RKO (cell line): Measurements from ENCODE around the gene MYL5.
"Not testable (repeated sequence)": the region's sequence is repeated elsewhere in the genome, so short reads cannot be mapped to it uniquely, and the experiment has no call there.

Experiments
- DNase-seq: peaks from one replicate; pipeline ENCODE4 v3.0.0-alpha.2; 2016; ENCODE audit warnings: low spot score

MYL5 gene, protein sequence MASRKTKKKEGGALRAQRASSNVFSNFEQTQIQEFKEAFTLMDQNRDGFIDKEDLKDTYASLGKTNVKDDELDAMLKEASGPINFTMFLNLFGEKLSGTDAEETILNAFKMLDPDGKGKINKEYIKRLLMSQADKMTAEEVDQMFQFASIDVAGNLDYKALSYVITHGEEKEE

GRCh38 chr4:674172-675035 lies at the start of gene MYL5, which contains the start of gene ATP5ME:
Gene MYL5, plus strand, starts transcription at chr4:674542. Its CDS starts 3,485 bp downstream, at chr4:678027.
Gene ATP5ME, minus strand, starts transcription at chr4:674276. Its CDS starts 29 bp downstream, at chr4:674247.
- peak; percentile 95 for DNase-seq

GRCh38 chr4:624705-625590 lies 49.4 kb upstream of the MYL5 start, which contains the start of gene PDE6B:
Gene PDE6B, plus strand, starts transcription at chr4:625573. Its CDS starts 54 bp downstream, at chr4:625627.
- no peak for DNase-seq

- DNase-seq, result no peak
Measured at GRCh38 chr4:625631-626161, 48.6 kb upstream of the MYL5 start.

GRCh38 chr4:626201-627091 lies 47.9 kb upstream of the MYL5 start:
- DNase-seq, result no peak

DNA sequence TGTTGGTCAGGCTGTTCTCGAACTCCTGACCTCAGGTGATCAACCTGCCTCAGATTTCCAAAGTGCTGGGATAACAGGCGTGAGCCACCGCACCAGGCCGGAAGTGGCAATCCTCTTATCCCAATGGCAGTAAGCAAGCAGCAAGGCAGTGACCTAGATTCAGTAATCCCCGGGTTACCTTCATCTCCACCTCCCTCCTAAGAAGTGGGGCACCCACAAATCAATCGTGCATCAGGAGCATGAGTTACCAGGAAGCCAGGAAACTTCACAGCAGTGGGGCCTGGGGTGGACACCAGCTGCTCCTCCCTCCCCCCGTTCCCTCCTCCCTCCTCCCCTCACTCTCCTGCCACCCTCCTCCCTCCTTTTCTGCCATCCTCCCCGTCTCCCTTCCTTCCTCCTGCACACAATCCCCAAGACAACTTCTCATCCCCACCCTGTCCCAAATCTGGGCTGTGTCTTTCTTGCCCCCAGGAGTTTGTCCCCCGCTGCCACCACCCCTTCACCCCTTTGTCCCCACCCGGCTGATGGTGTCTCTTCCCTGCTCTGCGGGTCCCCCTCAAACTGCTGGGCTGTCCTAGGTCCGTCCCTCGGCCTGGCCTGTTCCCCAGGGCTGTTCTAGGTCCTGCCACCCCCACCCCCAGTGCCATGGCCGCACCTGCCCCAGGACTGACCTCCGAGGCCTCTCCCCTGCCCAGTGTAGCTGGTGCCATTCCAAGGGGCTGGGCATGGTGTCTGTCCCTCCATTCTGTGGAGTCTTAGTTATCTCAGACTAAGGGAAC lies 46.8 kb upstream of the MYL5 start:
- no peak for DNase-seq

DNA sequence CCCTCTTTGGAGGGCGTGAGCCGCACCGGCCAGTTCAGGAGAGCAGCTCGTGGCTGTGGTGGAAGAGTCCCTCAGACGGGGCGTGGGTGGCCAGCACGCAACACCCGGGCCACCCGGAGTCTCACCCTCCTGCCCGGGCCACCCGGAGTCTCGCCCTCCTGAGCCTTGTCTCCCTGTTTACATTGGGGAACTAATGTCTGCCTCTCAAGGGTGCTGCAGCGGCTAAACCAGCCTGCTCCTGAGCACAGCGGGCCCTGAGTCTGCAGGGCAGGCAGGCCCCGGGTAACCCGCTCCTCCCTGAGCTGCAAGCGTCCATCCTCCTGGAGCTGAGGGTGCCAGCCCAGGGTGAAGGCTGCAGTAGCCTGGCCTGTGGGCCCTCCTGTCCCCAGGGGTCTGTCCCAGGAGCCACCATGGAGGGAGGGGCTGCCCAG lies 46.0 kb upstream of the MYL5 start:
- DNase-seq, result no peak

DNA sequence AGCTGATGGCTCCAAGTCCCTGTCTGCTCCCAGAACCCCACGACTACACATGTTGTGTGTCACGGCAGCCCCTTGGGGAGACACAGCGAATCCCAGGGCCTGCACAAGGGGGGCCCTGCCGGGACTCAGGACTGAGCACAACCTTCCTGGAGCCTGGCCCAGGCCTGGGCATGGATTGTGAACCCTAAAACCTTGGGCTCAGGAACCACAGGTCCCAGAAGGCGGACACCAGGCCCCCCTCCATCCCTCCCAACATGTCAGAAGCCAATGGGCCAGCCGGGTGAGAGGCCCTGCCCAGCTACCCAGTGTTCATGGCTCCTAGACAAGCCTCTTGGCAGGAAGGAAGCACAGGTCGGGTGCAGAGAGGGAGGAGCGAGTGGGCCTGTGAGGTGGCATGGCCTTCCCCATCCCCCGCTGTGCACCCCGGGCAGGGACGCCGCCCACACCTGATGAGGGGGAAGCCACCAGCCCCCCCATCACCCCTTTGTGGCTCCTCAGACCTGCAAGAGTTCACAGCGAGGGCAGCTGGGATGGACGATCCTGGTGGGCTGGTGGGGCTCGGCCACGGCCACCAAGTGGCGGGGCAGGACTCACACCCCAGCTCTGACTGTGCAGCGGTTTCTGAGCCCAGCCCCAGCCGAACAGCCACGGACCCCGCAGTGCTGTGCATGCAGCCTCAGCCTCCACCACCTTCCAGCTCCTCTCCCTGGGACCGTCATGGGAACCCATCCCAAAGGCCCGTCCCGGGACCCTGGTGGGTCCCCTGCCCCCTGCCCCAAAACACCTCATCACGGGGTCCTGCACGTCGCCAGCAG lies 45.3 kb upstream of the MYL5 start:
- no peak for DNase-seq

- no peak for DNase-seq
Measured at GRCh38 chr4:629636-629914, 44.8 kb upstream of the MYL5 start.

- DNase-seq, result no peak
Measured at GRCh38 chr4:629915-630641, 44.3 kb upstream of the MYL5 start.

DNA sequence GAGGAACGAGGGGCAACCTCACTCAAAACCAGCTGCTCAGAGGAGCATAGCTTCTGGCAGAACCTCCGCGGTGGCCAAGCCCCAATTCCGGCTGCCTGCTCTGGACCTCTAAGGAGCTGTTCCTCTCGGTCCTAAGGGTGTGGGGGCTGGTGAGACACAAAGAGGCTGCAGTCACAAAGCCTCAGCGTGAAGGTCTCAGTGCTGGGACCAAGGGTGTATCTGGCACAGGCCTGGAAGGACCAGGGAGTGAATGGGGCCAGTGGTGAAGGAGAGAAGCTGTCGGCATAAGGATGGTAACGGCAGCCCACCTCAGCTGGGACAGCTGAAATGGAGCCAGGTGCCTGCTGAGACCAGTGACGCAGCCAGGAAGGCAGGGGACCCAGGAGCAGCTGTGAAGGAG lies 43.7 kb upstream of the MYL5 start:
- DNase-seq, result no peak

DNA sequence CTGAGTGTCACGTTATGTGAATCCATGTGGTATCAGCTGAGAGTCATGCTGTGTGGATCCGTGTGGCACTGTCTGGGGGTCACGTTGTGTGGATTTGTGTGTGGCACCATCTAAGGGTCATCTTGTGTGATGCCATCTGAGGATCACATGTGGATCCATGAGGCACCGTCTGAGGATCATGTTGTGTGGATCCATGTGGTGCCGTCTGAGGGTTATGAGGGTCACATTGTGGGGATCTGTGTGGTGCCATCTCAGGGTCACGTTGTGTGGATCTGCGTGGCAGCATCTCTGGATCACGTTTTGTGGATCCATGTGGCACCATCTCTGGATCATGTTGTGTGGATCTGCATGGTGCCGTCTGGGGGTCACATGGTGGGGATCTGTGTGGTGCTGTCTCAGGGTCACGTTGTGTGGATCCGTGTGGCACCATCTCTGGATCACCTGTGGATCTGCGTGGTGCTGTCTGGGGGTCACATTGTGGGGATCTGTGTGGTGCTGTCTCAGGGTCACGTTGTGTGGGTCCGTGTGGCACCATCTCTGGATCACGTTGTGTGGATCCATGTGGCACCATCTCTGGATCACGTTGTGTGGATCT lies 42.0 kb upstream of the MYL5 start:
- no peak for DNase-seq

DNA sequence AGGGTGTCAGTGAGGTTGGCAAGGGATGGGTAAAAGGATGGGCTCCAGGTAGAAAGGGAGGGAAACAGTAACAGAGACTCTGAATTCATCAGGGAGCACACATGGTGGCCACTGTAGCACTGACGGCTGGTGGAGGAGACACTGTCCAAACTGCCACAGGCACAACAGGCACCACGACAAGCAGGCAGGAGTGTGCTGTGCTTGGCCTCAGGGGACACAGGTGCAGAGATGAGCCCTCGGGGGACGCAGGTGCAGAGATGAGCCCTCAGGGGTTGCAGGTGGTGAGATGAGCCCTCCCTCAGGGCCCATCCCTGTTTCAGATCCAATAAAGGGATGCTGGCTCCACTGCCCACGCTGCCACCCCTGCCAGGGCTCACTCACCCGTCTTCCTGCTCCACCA lies 41.4 kb upstream of the MYL5 start:
- no peak for DNase-seq

DNA sequence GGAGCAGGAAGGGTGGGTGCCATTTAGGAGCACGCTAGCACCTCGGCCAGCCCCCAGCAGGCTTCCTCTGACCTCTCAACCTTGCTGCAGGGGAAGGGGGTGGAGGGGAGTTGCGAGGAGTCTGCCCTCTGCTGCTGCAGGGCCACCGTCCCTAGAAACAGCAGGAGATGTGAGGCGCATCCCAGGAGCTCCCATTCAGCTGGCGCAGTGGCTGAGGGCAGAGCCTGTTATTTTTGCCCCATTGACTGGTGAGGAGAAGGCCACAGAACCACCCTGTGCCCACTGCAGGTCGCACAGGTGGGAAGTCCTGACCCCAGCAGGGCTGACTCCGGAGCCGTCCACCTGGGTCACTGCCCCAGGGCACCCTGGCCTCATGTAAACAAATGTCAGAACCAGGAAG lies 40.9 kb upstream of the MYL5 start:
- no peak for DNase-seq

DNA sequence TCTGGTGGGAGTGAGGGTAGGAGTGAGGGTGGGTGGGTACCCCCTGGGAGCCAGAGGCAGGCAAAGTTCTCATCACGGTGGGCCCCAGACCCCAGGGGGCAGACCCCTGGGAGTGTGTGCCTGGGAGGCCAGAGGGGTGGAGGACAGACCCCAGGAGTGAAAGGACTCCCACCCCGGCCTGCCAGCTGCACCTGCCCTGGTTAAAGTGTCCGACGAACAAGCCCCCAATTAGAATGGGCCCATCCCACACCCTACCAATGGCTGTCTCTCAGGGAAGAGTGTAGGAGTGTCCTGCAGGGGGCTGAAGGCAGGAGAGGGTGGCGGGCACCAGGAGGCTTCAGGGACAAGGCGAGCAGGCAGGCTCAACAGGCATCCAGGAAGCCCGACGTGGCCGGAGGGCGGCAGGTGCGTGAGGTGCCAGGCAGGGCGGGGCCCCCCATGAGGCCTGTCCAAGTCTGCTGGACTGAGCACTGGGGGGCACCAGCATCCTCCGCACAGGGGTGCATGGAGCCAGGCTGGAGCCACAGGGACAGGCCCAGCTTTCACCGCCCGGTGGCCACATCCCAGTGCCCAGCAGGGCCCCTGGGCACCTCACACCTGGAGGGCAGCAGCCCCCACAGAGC lies 40.3 kb upstream of the MYL5 start:
- DNase-seq, result no peak

DNA sequence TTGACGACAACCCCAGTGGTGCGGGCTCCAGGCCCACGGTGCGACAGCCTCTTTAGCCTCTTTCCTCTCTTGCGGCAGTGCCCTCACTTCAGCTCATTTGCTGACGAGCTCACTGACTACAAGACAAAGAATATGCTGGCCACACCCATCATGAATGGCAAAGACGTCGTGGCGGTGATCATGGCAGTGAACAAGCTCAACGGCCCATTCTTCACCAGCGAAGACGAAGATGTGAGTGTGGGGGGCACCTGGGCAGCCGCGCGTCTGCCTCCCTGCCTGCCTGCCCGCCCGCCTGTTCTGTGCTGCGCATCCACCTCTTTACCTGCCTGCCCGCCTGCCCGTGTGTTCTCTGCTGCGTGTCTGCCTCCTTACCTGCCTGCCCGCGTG lies 39.8 kb upstream of the MYL5 start:
- DNase-seq, result no peak

DNA sequence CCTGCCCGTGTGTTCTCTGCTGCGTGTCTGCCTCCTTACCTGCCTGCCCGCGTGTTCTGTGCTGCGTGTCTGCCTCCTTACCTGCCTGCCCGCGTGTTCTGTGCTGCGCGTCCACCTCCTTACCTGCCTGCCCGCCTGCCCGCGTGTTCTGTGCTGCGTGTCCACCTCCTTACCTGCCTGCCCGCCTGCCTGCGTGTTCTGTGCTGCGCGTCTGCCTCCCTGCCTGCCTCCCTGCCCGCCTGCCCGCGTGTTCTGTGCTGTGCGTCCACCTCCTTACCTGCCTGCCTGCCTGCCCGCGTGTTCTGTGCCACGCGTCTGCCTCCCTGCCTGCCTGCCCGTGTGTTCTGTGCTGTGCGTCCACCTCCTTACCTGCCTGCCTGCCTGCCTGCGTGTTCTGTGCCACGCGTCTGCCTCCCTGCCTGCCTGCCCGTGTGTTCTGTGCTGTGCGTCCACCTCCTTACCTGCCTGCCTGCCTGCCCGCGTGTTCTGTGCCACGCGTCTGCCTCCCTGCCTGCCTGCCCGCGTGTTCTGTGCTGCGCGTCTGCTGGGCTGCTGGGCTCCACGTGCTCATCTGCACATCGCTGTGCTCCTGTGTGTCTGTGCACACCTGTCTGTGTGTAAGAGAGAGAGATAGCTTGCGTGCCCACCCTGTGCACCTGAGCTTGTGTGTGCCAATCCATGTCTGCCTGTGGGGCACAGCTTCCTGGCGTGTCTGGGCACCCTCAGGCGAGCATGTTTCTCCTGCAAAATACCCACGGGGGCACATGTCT lies 39.1 kb upstream of the MYL5 start:
- DNase-seq, result not testable (repeated sequence)
